Tibial nerve (tissue), 4 donors: ENCODE measurements around the gene HECTD2.

ENCODE experiments used
- CTCF ChIP-seq, 5 experiments: fragments of 200-600 bp in 3 of 5; fragments of 450-650 bp in 2 of 5; sonication (generic) in 3 of 5; IDR thresholded peaks; one replicate each; pipeline ENCODE4 v1.5.1; 2016 to 2019; ENCODE audit warnings: antibody characterized with exemption in 5 of 5, mild to moderate bottlenecking in 3 of 5, moderate library complexity in 2 of 5
- EP300 ChIP-seq, 2 donors: sonication (generic); formaldehyde crosslinking; IDR thresholded peaks; one replicate each; pipeline ENCODE4 v1.6.1; 2017; ENCODE audit warnings: antibody characterized with exemption in 2 of 2, mild to moderate bottlenecking in 1 of 2
- POLR2A ChIP-seq, 2 donors: fragments of 450-650 bp; IDR thresholded peaks; one replicate each; pipeline ENCODE4 v1.6.1; 2017; ENCODE audit warnings: antibody characterized with exemption in 2 of 2, mild to moderate bottlenecking in 2 of 2, moderate library complexity in 2 of 2

GRCh38 chr10:91528080-91528479, 117.9 kb downstream of the HECTD2 start:
- TF ChIP-seq CTCF (IDR thresholded peaks at IDR 0.05) (no peak), POLR2A (IDR thresholded peaks at IDR 0.05) (no peak), EP300 (IDR thresholded peaks at IDR 0.05) (no peak)
